ENCODE results near the gene CTSZ.

CTSZ gene

GRCh38 chr20:59010995-59011873 is 4.2 kb upstream of the CTSZ start:
- DNase-seq (ENCODE audit: extremely low read depth, low read depth) = peak; percentile 73
- no peak for TF ChIP-seq CTCF (IDR thresholded peaks at IDR 0.05; ENCODE audit: low read depth, low read length)

DNA sequence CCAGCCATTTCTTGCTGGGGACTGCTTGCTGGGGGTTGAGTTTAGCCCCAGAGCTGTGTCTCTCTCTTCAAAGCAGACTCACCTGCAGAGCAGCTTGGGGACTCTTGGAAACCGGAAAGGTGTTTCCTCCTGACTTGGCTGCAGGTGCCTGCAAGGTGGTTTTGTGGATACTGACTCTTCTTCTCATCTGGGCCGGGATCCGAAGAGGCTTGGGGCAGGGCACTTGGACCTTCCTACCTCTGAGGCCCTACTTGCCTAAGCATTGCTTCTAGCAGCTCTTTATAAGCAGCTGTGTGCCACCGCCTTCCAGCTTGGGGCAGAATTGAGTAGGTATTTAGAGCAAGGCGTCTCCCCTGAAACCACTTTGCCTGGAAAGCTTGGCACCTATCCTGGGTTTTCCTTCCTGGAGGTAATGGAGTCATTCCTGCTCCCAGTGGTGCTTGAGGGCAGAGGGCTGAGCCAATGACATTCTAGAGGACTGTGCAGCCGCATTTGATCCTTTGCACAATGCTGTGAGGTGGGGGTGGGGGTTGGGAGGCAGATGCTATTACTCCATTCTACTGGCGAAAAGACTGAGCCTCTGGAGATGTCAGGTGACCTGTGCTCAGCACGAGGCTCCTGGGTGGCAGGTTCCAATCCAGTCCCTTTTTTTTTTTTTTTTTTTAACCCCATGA is 3.4 kb upstream of the CTSZ start:
- no peak for DNase-seq (ENCODE audit: extremely low read depth, low read depth)

DNA sequence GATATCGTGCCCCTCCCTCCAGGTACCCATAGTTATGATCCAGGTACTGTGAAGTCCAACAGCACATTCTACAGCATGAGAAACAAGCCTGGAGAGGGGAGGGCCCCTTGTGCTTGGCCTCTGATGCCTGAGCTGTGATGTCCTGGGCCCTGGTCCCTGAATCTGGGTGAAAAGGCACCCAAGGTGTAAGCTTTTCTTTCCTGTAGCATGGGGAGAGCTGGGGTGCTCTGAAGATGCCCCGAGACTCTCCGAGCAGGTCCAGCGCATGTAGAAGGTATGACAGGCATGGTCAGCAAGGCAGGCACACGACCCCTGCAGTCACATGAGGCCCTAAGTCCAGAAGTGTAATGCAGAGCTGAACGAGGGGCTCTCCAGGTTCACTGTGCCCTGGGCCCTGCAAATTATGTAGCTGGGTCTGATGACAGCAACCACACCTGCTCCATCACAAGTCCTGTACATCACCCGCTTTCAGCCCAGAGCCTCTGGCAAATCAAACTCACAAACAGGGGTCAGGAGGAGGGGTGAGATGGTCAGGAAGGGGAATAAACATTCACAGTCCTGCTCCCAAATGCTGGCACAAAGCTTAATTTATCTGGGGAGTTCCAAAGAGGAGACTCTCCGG is 1.8 kb upstream of the CTSZ start:
- no peak for TF ChIP-seq CTCF (IDR thresholded peaks at IDR 0.05; ENCODE audit: low read depth, low read length)
- DNase-seq (ENCODE audit: extremely low read depth, low read depth) = no peak

More for the DNA sequence above, 3.4 kb upstream of the CTSZ start:
- no peak for TF ChIP-seq CTCF (IDR thresholded peaks at IDR 0.05; ENCODE audit: low read depth, low read length)

- DNase-seq (ENCODE audit: extremely low read depth, low read depth) = no peak
- TF ChIP-seq CTCF (IDR thresholded peaks at IDR 0.05; ENCODE audit: low read depth, low read length) = no peak
Measured at GRCh38 chr20:59007665-59008511, 834 bp upstream of the CTSZ start.

DNA sequence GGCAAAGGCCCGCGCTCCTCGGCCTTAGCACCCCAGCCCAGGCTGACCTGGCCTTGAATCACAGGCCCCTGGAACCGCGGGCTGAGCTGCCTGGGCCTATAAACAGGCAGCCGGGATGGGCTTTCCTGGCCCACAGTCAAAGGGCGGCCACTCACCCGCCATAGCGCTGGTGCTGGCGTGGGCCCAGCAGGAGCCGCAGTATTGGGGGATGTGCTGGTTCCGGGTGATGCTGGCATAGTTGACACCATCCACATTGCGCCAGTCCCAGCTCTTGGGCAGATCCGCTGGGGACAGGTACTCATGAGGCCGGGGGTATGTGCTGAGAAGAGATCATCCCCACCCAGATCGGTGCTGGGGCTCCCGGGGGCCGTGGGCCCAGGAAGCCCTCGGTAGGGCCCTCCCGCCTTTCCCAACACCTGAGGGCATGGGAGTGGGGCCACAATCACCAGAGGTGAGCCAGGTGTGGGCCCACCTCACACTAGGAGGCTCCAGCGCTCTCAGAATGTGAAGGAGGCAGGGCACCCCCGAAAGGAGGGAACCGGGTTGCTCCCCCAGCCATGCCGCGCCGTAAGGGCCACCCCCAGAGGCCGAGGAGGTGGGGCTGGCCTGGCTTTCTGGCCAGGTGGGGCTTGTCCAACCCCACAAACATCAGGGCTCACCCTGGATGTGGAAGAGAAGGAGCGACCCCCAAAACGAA is 739 bp downstream of the CTSZ start:
- no peak for DNase-seq (ENCODE audit: extremely low read depth, low read depth)
- no peak for TF ChIP-seq CTCF (IDR thresholded peaks at IDR 0.05; ENCODE audit: low read depth, low read length)

- no peak for DNase-seq (ENCODE audit: extremely low read depth, low read depth)
- TF ChIP-seq CTCF (IDR thresholded peaks at IDR 0.05; ENCODE audit: low read depth, low read length) = no peak
Measured at GRCh38 chr20:59005523-59006166, 1.4 kb downstream of the CTSZ start.
